Endothelial cell (in vitro differentiated cells): ENCODE data around the gene IGFBP5. TPM values are rescaled to one million over a fixed set of nuclear protein-coding genes. Genes with fewer than 3 reads are reported as not detected.

ENCODE experiments used
- DNase-seq: peaks from one replicate; pipeline ENCODE4 v3.0.0; 2021; ENCODE audit warnings: low spot score
- H3K27ac Mint-ChIP-seq: one replicate; pipeline ENCODE4 v1.8.0; 2021; ENCODE audit warnings: mixed read lengths, inconsistent platforms; ENCODE audit not compliant: unreplicated experiment
- H3K27me3 Mint-ChIP-seq: one replicate; pipeline ENCODE4 v1.8.0; 2021; ENCODE audit warnings: mild to moderate bottlenecking, moderate library complexity, mixed read lengths, inconsistent platforms; ENCODE audit not compliant: unreplicated experiment
- H3K36me3 Mint-ChIP-seq: one replicate; pipeline ENCODE4 v1.8.0; 2021; ENCODE audit warnings: mild to moderate bottlenecking, low read depth, mixed read lengths, inconsistent platforms; ENCODE audit not compliant: unreplicated experiment
- H3K4me1 Mint-ChIP-seq: one replicate; pipeline ENCODE4 v1.8.0; 2021; ENCODE audit warnings: mild to moderate bottlenecking, mixed read lengths, inconsistent platforms; ENCODE audit not compliant: unreplicated experiment
- H3K4me3 Mint-ChIP-seq: one replicate; pipeline ENCODE4 v1.8.0; 2021; ENCODE audit warnings: mild to moderate bottlenecking, mixed read lengths, inconsistent platforms; ENCODE audit not compliant: unreplicated experiment
- H3K9me3 Mint-ChIP-seq: one replicate; pipeline ENCODE4 v1.8.0; 2021; ENCODE audit warnings: mixed read lengths, inconsistent platforms; ENCODE audit not compliant: unreplicated experiment
- CTCF ChIP-seq: fragments of 200-600 bp; sonication (generic); IDR thresholded peaks from one replicate; pipeline ENCODE4 v1.5.0; 2021; ENCODE audit warnings: antibody characterized with exemption; ENCODE audit not compliant: unreplicated experiment
- total RNA-seq: library from RNA; stranded (reverse); fragmentation: NEBNext Ultra II Directional; extraction: Animal tissue kit (Norgen Biotek cat#: 25700); gene quantifications from one replicate; pipeline ENCODE4 v1.2.1, GENCODE V29; 2021; ENCODE audit not compliant: unreplicated experiment

Gene IGFBP5
- total RNA-seq, 1 donor from 2014 or later, result 7.2 TPM

- H3K4me1 Mint-ChIP-seq, result peaks cover 26% of the 10 kb centered on the region
- H3K9me3 Mint-ChIP-seq, result no peaks in the 10 kb centered on the region
- H3K4me3 Mint-ChIP-seq, result no peak overlapping the region
- peaks cover 8% of the 10 kb centered on the region for H3K36me3 Mint-ChIP-seq
- peaks cover 6% of the 10 kb centered on the region for H3K27me3 Mint-ChIP-seq
- no peak overlapping the region for H3K27ac Mint-ChIP-seq
- TF ChIP-seq CTCF, result no peak
- DNase-seq, result no peak
Measured at GRCh38 chr2:216681683-216682082, 13.7 kb downstream of the IGFBP5 start.

- peak overlapping the region; percentile 9 for H3K27ac Mint-ChIP-seq
- peaks cover 8% of the 10 kb centered on the region for H3K36me3 Mint-ChIP-seq
Measured at GRCh38 chr2:216680951-216681629, 14.3 kb downstream of the IGFBP5 start.

DNA sequence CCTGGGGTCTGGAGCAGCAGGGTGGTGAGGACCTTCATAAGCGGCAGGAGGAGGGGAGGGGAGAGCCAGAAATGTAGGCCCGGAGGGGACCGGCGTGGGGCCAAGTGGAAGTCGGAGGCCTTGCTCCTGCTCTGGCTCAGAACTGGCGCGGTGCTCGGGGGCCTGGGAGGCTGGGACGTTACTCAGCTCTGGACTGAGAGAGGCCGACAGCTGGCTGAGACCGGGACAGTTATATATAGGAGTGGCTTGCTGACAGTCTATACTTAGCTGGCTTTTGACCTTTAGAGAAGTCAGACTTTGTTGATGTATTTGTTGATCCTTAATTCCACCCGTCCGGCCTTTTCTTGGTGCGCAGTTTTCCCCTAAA is 15.7 kb downstream of the IGFBP5 start:
- no peak for DNase-seq

More at GRCh38 chr2:216680951-216681629, 14.3 kb downstream of the IGFBP5 start:
- Mint-ChIP-seq H3K4me3 (peak overlapping the region; percentile 28), H3K4me1 (peaks cover 30% of the 10 kb centered on the region), H3K27me3 (peaks cover 7% of the 10 kb centered on the region), H3K9me3 (no peaks in the 10 kb centered on the region)
- no peak for DNase-seq
- TF ChIP-seq CTCF, result no peak

GRCh38 chr2:216678813-216679657 is 16.3 kb downstream of the IGFBP5 start:
- peaks cover 12% of the 10 kb centered on the region for H3K36me3 Mint-ChIP-seq
- TF ChIP-seq CTCF, result no peak
- no peak overlapping the region for H3K27ac Mint-ChIP-seq
- no peak overlapping the region for H3K4me3 Mint-ChIP-seq
- peaks cover 30% of the 10 kb centered on the region for H3K4me1 Mint-ChIP-seq
- no peak for DNase-seq
- H3K27me3 Mint-ChIP-seq, result peaks cover 10% of the 10 kb centered on the region
- H3K9me3 Mint-ChIP-seq, result no peaks in the 10 kb centered on the region

More for the DNA sequence above, 15.7 kb downstream of the IGFBP5 start:
- H3K27ac Mint-ChIP-seq, result no peak overlapping the region
- H3K36me3 Mint-ChIP-seq, result peaks cover 12% of the 10 kb centered on the region
- H3K4me3 Mint-ChIP-seq, result no peak overlapping the region
- no peaks in the 10 kb centered on the region for H3K9me3 Mint-ChIP-seq
- TF ChIP-seq CTCF, result no peak
- H3K27me3 Mint-ChIP-seq, result peaks cover 9% of the 10 kb centered on the region
- H3K4me1 Mint-ChIP-seq, result peaks cover 30% of the 10 kb centered on the region

GRCh38 chr2:216678098-216678465 is 17.3 kb downstream of the IGFBP5 start:
- Mint-ChIP-seq H3K4me1 (peaks cover 30% of the 10 kb centered on the region), H3K36me3 (peaks cover 12% of the 10 kb centered on the region), H3K27me3 (peaks cover 10% of the 10 kb centered on the region), H3K4me3 (no peak overlapping the region), H3K9me3 (no peaks in the 10 kb centered on the region), H3K27ac (no peak overlapping the region)
- DNase-seq, result no peak
- no peak for TF ChIP-seq CTCF
